Mucosa of gallbladder (tissue), 1 donor: ENCODE measurements around the gene TMEM139. TPM values are rescaled to one million over a fixed set of nuclear protein-coding genes. Genes with fewer than 3 reads are reported as not detected.
A peak's percentile ranks its signal among the peaks of the same experiment; 100 is the strongest.
"Not testable (repeated sequence)": the region's sequence is repeated elsewhere in the genome, so short reads cannot be mapped to it uniquely, and the experiment has no call there.

Source experiments
- DNase-seq: peaks from one replicate; pipeline ENCODE4 v3.0.0-alpha.2; 2020; ENCODE audit warnings: low spot score
- total RNA-seq: library from RNA; stranded (reverse); gene quantifications from one replicate; pipeline ENCODE4 v1.2.1, GENCODE V29; 2021
- donor health status: DM: no; HTN: no; CAD: no.

TMEM139 gene
- total RNA-seq, 1 donor from 2014 or later, result 47.8 TPM

DNA sequence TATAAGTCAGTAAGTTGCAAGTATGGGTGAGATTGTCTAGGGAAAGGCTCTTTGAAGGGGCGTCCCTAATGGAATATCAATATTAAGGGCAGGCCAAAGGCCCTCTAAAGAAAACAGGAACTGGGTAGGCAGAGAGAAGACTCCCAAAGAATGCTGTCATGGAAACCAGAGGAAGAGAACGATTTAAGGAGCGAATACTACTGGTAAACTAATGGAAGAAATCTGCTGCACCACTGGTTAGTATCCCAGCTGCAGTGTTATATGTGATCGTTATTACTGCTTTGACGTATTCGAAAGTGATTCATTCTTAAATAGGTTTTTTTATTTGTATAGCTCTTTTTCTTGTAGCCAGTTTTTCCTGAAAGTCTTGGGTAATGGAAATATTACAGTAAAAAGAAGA lies 4.7 kb downstream of the TMEM139 start:
- DNase-seq, result no peak

DNA sequence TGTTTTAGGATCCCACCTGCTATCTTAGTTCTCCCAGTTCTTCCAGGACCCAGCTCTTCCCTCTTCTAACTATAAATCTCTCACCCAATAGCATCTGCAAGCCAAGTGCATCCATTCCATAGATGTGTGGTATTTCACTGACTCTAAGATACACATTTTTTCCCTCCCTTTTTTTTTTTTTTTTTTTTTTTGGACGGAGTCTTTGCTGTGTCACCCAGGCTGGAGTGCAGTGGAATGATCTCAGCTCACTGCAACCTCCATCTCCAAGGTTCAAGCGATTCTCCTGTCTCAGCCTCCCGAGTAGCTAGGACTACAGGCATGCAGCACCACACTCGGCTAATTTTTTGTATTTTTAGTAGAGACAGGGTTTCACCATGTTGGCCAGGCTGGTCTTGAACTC lies 5.1 kb downstream of the TMEM139 start:
- not testable (repeated sequence) for DNase-seq

DNA sequence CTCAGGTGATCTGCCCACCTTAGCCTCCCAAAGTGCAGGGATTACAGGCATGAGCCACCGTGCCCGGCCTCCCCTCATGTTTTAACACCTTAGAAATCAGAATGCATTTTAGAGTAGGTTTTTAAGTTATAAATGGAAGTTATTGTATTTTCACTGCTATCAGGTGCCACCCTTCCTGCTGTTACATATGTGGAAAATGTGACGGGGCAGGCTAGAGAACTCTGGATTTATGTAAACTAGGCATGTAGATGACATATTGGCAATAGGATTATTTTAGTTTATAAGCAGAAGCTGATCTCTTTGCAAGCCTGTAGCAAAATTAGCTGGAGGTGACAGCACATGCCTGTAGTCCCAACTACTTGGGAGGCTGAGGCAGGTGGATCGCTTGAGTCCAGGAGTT lies 5.5 kb downstream of the TMEM139 start:
- no peak for DNase-seq

DNA sequence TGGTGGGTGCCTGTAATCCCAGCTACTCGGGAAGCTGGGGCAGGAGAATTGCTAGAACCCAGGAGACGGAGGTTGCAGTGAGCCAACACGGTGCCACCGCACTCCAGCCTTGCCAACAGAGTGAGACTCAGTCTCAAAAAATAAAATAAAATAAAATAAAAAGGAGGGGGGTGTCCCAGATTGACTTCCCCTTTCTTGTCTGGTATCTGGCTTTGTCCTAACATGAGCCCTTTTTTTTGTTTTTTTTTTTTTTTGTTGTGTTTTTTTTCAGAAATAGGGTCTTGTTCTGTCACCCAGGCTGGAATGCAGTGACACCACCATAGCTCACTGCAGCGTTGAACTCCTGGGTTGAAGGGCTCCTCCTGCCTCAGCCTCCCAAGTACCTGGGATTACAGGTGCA lies 8.1 kb downstream of the TMEM139 start:
- DNase-seq, result no peak

DNA sequence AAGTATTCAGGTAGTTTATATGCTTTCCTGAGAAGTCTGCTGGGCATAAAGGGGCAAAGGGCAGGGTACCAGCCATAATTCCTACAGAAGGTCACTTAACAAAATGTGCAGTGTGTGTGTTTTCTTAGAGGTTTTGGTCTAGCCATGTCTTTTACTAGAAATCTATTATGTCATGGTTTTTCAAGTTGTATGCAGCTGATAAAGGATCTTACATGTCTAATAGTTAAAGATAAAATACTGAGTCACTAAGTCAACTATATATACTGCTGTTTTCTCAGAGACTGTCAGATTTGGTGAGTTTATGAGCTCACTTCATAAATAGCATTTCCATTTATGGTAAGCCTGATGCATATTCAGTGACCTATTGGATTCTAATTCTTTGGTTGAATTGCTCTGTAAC lies 11.1 kb downstream of the TMEM139 start:
- DNase-seq, result no peak

DNA sequence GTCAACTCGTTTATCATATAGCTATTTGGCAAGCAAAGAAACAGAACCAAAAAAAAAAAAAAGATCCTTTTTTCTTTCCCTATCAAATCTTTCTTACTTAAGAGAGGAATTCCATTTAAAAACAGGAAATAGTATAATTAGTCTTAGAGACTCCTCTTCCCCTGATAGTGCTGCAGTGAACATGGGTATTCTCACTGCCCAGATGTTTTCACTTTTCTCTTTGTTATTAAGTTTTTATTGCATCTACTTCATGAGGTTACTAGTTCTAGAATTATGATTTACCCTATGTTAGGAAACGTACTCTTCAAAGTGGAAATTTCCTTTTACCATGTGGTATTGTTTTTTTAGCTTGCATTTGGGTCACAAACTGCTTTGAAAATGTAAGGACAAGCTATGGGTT lies 11.9 kb downstream of the TMEM139 start:
- no peak for DNase-seq

DNA sequence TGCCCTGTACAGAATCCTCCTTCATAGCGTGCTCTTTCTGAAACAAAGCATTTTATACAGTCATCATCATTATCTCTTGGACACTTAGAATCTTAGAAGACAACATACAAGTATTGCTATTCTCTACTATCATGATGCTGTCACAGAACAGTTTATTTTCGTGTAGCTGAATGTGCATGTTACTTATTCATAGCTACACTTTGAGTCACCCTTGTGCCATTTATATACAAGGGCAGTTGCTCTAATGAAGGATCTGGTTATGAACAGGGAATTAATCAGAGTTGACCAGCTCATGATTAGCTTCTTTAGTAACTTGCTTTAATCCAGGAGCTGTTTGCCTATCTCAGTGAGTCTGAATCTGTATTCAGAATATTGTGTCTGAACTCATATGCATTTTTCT lies 14.6 kb downstream of the TMEM139 start:
- DNase-seq, result no peak

DNA sequence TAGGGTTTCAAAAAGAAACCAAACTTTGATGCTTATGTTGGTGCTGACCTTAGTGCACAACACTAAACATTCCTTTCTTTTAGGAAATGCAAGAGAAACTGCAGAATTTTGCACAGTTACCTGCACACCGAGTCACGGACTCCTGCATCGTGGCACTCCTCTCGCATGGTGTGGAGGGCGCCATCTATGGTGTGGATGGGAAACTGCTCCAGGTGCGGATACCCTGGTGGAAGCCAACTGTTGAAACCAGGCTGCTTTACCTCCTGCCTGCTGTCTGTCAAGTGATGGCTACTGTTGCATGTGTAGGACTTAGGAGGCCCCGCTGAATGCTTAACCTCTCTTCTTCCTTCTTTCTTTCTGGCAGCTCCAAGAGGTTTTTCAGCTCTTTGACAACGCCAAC lies 15.1 kb downstream of the TMEM139 start:
- DNase-seq, result no peak

DNA sequence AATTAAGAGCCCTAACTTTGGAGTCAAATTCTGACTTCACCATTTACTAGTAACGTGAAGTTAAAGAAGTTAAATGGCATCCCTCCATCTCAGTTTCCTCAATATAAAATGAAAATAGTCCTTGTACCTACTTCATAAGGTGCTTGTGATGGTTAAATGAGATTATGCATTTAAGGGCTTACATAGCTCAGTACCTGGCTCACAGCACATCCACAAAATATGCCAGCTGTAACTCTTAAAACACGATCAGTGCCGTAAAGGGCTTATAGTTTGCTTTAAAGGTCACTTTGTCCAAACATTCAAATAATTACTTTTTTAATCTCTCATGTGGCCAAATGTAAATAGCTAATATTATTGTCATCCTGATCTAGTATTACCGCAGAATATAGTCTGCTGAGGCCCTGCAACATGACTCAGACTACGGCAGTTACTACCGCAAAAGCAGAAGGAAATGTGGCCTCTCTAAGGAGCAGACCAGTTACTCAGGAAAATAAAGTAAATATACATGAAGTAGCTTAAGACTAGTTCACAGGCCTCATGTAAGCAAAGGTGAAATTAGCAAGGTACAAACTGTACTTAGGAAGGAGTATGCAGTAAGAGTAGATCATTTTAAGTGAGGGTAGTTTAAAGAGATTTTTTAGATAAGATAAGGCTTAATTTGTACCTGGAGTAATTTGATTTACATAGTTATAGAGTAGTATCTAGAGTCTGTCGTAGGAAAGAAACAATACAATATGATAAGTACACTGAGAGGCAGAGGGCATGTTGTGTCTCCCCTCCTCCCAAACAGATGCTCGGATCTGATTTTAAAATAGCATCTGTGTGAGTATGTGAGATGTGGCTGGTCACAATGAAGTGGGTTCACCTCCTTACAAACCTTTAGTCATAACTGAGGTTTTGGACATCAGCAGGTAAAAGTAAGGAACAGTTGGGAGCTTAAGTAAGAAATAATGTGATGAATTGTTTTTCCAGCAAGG lies 16.5 kb downstream of the TMEM139 start:
- no peak for DNase-seq

DNA sequence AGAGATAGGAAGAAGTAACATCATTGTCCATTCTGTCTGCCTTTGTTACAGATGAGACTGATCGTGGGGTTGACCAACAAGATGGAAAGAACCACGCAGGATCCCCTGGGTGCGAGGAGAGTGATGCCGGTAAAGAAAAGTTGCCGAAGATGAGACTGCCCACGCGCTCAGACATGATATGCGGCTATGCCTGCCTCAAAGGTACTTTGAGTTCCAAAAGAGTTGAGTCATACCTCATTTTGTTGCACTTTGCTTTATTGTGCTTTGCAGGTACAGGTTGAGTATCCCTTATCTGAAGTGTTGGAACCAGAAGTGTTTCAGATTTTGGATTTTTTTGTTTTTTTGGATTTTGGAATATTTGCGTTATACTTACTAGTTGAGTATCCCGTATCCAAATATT lies 19.0 kb downstream of the TMEM139 start:
- no peak for DNase-seq

DNA sequence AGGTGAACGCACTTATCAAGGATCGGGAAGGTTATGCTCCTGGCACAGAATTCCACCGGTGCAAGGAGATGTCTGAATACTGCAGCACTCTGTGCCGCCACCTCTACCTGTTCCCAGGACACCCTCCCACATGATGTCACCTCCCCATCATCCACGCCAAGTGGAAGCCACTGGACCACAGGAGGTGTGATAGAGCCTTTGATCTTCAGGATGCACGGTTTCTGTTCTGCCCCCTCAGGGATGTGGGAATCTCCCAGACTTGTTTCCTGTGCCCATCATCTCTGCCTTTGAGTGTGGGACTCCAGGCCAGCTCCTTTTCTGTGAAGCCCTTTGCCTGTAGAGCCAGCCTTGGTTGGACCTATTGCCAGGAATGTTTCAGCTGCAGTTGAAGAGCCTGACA lies 20.2 kb downstream of the TMEM139 start:
- DNase-seq, result no peak

DNA sequence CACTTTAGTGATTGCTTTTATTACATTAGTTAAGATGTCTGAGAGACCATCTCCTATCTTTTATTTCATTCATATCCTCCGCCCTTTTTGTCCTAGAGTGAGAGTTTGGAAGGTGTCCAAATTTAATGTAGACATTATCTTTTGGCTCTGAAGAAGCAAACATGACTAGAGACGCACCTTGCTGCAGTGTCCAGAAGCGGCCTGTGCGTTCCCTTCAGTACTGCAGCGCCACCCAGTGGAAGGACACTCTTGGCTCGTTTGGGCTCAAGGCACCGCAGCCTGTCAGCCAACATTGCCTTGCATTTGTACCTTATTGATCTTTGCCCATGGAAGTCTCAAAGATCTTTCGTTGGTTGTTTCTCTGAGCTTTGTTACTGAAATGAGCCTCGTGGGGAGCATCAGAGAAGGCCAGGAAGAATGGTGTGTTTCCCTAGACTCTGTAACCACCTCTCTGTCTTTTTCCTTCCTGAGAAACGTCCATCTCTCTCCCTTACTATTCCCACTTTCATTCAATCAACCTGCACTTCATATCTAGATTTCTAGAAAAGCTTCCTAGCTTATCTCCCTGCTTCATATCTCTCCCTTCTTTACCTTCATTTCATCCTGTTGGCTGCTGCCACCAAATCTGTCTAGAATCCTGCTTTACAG lies 20.8 kb downstream of the TMEM139 start:
- DNase-seq, result peak; percentile 84

DNA sequence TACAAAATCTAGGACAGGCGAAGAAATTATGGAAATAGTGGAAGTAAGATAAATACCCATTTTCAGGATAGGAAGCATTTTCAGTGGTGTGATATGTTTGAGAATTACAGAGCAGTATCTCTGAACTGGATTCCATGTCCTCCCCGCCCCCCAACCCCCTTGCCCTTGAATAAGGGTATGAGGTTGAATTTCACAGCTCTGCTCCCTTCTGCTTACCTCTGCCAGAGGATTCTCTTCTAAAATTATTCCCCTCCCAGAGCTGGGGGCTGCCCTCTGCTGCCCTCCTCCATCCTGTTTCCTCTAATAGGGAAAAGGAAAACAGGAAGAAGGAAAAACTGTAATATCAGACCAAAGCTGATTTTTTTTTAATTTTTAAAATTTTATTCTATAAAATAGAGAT lies 23.9 kb downstream of the TMEM139 start:
- no peak for DNase-seq

DNA sequence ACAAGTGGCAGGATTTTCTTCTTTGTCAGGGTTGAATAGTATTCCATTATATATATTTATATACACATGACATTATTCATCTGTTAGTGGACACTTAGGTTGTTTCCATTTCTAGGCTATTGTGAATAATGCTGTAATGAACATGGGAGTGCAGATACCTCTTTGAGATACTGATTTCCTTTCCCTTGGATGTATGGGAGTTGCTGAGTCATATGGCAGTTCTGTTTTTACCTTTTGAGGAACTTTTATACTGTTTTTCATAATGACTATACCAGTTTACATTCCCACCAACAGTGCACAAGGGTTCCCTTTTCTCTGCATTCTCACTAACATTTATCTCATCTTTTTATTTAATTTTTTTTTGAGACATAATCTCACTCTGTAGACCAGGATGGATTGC lies 29.4 kb downstream of the TMEM139 start:
- DNase-seq, result no peak

DNA sequence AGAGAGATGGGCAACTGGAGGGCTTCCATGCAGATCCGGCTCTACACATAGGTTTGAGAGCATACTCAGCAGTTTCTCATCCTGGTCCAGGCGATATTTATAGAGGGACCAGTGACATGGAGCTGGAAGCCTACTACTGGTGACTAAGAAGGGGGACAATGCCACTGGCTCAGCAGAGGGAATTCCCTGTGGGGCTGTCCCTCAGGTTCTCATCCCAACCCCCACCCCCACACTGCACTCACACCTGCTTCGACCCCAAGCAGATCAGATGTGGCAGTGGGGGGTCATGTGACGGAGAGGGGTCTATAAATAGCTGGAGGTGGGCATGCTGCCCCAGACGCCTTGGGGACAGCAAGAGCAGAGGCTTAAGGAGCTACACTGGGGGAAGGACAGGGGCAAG lies 31.0 kb downstream of the TMEM139 start, which contains the start of gene CLCN1:
CLCN1 (plus strand) TSS at position 336 of the 400 bp plus-strand sequence. CDS start 102 bp downstream, outside the sequence.
- no peak for DNase-seq

DNA sequence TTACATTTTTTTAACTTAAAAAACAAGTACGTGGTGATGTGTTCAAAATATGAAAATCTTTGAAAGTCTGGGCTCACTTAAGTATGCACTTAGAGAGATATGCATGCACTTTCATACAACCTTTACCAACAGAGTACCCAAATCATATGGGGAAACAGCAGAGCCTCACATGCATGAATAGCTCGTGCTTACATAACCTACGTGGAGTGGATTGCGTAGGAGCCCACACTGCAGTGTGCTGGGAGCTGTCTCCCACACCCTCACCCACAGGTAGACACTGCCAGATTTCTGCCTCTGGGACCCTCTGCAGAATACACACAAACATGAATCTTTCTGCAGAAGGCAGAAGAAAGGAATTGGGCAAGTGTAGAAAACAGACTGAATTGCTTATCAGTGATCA lies 31.7 kb downstream of the TMEM139 start:
- no peak for DNase-seq

DNA sequence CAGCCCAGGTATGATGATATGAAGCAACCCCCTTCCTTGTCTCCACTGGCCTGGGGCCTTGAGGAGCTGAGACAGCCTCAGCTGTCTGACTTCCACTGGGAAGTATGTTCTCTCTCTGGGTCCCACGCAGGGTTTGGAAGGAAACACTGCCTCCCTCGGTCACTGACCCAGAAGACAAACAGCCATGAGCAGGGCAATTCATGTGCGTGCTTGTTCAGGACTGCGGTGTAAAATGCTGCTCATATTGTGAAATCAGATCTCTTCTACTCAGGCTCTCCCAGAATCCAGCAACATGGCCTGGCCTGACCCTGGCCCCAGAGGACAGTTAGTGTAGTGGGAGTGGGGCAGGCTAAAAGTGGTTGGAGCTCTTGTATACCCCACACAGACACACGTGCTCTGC lies 33.9 kb downstream of the TMEM139 start:
- DNase-seq, result no peak

DNA sequence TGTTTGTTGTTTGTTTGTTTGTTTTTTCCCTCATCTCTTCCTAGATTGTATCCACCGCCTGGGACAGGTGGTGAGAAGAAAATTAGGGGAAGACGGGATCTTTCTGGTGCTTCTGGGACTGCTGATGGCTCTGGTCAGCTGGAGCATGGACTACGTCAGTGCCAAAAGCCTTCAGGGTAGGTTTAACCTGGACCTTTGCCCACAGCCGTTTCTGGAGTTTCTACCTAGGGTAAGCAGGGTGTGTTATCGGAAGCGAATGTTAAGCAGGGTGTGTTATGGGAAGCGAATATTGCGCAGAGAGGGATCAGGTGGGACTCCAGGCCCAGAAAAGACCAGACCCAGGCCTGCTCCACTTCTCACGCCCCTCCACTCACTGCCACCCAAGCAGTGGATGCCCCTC lies 35.9 kb downstream of the TMEM139 start:
- no peak for DNase-seq

DNA sequence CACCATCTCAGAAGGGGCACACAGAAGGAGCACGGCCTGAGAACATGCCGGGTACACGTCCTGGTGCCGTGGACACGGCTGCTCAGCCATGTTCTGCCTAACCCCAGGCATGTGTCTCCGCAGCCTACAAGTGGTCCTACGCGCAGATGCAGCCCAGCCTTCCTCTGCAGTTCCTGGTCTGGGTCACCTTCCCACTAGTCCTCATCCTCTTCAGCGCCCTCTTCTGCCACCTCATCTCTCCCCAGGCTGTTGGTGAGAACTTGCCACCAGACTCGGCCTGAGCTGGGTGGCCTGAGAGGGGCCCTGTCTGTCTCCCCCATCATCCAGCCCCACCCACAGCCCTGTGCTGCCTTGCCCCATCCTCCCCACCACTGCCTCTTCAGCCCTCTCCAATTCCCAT lies 36.5 kb downstream of the TMEM139 start:
- DNase-seq, result no peak

DNA sequence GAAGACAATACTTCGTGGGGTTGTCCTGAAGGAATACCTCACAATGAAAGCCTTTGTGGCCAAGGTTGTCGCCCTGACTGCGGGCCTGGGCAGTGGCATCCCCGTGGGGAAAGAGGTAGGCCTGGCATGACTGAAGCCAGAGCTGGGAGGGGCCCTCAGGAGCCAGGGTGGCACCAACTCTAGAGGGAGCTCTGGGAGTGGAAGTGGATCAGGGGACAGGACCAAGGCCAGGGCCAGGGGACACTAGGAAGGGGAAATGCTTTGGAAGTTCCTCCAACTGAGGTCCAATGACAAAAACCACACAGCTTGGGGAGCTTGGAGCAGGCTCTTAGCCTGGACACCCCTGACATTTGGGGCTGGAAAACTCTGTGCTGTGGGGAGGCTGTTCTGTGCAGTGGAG lies 37.0 kb downstream of the TMEM139 start:
- DNase-seq, result peak; percentile 36

DNA sequence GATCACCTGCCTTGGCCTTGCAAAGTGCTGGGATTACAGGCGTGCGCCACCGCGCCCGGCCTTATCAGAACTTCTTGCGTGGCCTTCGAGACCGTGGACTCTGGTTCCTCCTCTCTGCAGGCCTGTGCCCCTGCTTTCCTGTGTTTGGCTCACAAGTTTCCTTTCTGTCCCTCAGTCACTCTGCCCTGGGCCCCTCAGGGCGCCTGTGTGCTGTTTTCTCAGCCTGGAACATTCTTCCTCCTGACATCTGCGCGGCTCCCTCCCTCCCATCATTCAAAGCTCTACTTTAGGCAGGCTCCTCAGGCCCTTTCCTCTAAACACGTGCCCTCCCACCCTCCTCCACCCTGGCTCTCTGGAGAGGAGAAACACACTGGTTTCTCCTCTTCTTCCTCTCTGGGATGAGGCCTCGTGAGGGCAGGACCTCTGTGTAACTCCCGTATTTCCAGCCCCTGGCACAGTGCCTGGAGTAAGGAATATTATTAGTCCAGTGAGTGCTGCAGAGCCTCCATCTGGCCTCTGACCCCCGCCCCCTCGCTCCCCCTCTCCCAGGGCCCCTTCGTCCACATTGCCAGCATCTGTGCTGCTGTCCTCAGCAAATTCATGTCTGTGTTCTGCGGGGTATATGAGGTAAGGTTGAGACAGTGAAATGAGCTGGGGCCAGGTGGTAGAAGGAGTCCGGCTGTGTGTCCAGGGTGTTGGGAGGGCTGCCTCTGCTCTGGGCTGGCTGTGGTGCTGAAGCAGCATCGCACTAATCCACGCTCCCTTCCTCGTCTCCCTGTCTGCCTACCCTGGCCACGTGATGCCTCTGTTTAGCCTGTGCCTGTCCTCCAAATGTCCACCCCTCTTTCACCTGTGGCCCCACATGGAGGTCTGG lies 38.2 kb downstream of the TMEM139 start:
- DNase-seq, result no peak

DNA sequence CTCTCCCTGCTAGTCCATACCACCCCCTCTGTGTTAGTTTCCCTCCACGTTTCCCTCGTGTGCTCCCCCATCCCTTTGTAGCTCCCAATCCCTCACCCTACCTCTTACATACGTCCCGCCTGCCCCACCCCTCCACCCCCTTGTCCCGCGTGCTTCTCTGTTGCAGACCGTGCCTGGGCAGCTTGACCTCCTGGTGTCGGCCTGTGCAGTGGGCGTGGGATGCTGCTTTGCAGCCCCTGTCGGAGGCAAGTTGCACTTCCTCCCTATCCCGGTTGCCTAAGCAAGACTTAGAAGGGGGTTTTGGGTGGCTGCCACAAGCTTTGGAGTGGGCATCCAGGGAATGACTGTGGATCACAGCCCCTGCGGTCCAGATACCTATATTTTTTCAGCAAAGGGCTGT lies 38.9 kb downstream of the TMEM139 start:
- no peak for DNase-seq
